Trophoblast cell (in vitro differentiated cells and primary cell): ENCODE data around the gene PBX3.

Source experiments
- DNase-seq, 2 donors: peaks; one replicate each; pipeline ENCODE4 v3.0.0-alpha.2; 2016
- H2AFZ ChIP-seq: 2 replicates; pipeline ENCODE4 v1.6.1; 2013; ENCODE audit warnings: low read length, moderate library complexity, mild to moderate bottlenecking; ENCODE audit not compliant: insufficient read depth, poor library complexity
- H2AK5ac ChIP-seq: 2 replicates; pipeline ENCODE4 v1.6.1; 2013; ENCODE audit warnings: mild to moderate bottlenecking, low read length
- H2BK120ac ChIP-seq: 2 replicates; pipeline ENCODE4 v1.6.1; 2013; ENCODE audit warnings: low read length, mild to moderate bottlenecking, moderate library complexity; ENCODE audit not compliant: insufficient read depth, poor library complexity
- H2BK12ac ChIP-seq: 2 replicates; pipeline ENCODE4 v1.6.1; 2013; ENCODE audit warnings: mild to moderate bottlenecking, low read length, moderate library complexity
- H2BK5ac ChIP-seq: 2 replicates; pipeline ENCODE4 v1.6.1; 2013; ENCODE audit warnings: low read length, low read depth, moderate library complexity, mild to moderate bottlenecking; ENCODE audit not compliant: poor library complexity
- H3K14ac ChIP-seq: 2 replicates; pipeline ENCODE4 v1.6.1; 2013; ENCODE audit warnings: mild to moderate bottlenecking, low read length
- H3K18ac ChIP-seq: 2 replicates; pipeline ENCODE4 v1.6.1; 2013; ENCODE audit warnings: mild to moderate bottlenecking, low read length
- H3K23ac ChIP-seq: 2 replicates; pipeline ENCODE4 v1.6.1; 2013; ENCODE audit warnings: low read length
- H3K27ac ChIP-seq: 2 replicates; pipeline ENCODE4 v1.5.1; 2013; ENCODE audit warnings: low read depth, mild to moderate bottlenecking, inconsistent platforms, low read length, moderate library complexity
- H3K27me3 ChIP-seq: 2 replicates; pipeline ENCODE4 v1.6.1; 2013; ENCODE audit warnings: inconsistent platforms, mild to moderate bottlenecking, low read length, moderate library complexity; ENCODE audit not compliant: insufficient read depth
- H3K36me3 ChIP-seq, 2 experiments: 1 replicate in 1 of 2; 2 replicates in 1 of 2; pipeline ENCODE4 v1.6.1; 2013; ENCODE audit warnings: low read length in 2 of 2, mild to moderate bottlenecking in 2 of 2, moderate library complexity in 1 of 2; ENCODE audit not compliant: insufficient read depth in 2 of 2, control insufficient read depth in 1 of 2
- H3K4ac ChIP-seq: 2 replicates; pipeline ENCODE4 v1.6.1; 2013; ENCODE audit warnings: low read depth, mild to moderate bottlenecking, low read length, moderate library complexity
- H3K4me1 ChIP-seq, 2 experiments: 1 replicate in 1 of 2; 2 replicates in 1 of 2; pipeline ENCODE4 v1.6.1; 2013; ENCODE audit warnings: low read length in 2 of 2, mild to moderate bottlenecking in 2 of 2, moderate library complexity in 1 of 2; ENCODE audit not compliant: insufficient read depth in 2 of 2, control insufficient read depth in 1 of 2
- H3K4me2 ChIP-seq: 2 replicates; pipeline ENCODE4 v1.6.1; 2013; ENCODE audit warnings: inconsistent platforms, mild to moderate bottlenecking, low read length, moderate library complexity
- H3K4me3 ChIP-seq: 2 replicates; pipeline ENCODE4 v1.5.1; 2013; ENCODE audit warnings: mild to moderate bottlenecking, low read depth, low read length, inconsistent platforms
- H3K79me1 ChIP-seq: one replicate; pipeline ENCODE4 v1.6.1; 2013; ENCODE audit warnings: low read length
- H3K79me2 ChIP-seq: 2 replicates; pipeline ENCODE4 v1.6.1; 2013; ENCODE audit warnings: low read length, mild to moderate bottlenecking; ENCODE audit not compliant: control insufficient read depth, insufficient read depth, poor library complexity
- H3K9ac ChIP-seq: 2 replicates; pipeline ENCODE4 v1.6.1; 2013; ENCODE audit warnings: mild to moderate bottlenecking, low read length
- H3K9me3 ChIP-seq: 2 replicates; pipeline ENCODE4 v1.6.1; 2013; ENCODE audit warnings: low read depth, mild to moderate bottlenecking, control low read depth, inconsistent platforms, low read length; ENCODE audit not compliant: insufficient read depth
- H4K12ac ChIP-seq: 2 replicates; pipeline ENCODE4 v1.6.1; 2013; ENCODE audit warnings: low read depth, mild to moderate bottlenecking, low read length, moderate library complexity
- H4K8ac ChIP-seq: 2 replicates; pipeline ENCODE4 v1.6.1; 2013; ENCODE audit warnings: low read depth, mild to moderate bottlenecking, low read length, moderate library complexity
- H4K91ac ChIP-seq: one replicate; pipeline ENCODE4 v1.6.1; 2013; ENCODE audit warnings: low read depth, mild to moderate bottlenecking, low read length, moderate library complexity
- WGBS: extraction: QIAGEN DNeasy Blood & Tissue Kit; methylation state at CpG from one replicate; pipeline ENCODE4 v1.1.7; 2013; ENCODE audit warnings: missing lambda C conversion rate; ENCODE audit not compliant: insufficient read length, insufficient coverage; ENCODE audit errors: extremely low coverage; 5-methylcytosine and 5-hydroxymethylcytosine counted together

The PBX3 gene

DNA sequence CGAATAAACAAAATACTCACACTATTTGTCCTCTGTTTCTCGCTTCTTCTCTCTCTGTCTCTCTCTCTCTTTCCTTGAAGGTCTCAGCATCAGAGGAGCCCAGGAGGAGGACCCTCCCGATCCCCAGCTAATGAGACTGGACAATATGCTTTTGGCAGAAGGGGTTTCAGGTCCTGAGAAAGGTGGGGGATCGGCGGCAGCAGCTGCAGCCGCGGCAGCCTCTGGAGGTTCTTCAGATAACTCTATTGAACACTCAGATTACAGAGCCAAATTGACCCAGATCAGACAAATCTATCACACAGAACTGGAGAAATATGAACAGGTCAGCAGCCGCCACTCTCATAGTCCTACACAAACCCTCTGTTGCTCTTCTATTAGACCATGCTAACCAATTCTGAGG is 168.4 kb downstream of the PBX3 start:
- Histone ChIP-seq H3K9me3 (no peaks in the 10 kb centered on the region), H4K91ac (no peak overlapping the region), H2BK5ac (no peak overlapping the region), H4K8ac (no peak overlapping the region), H3K4me2 (no peak overlapping the region), H2AK5ac (no peak overlapping the region), H3K27ac (no peak overlapping the region), H3K23ac (no peak overlapping the region), H3K14ac (no peak overlapping the region), H3K79me1 (no peaks in the 10 kb centered on the region), H3K27me3 (no peaks in the 10 kb centered on the region), H3K9ac (no peak overlapping the region), H2BK120ac (no peak overlapping the region), H3K79me2 (no peaks in the 10 kb centered on the region), H3K18ac (no peak overlapping the region), H3K4me3 (no peak overlapping the region), H2AFZ (no peak overlapping the region), H3K36me3 (no peaks in the 10 kb centered on the region), H4K12ac (no peak overlapping the region), H2BK12ac (no peak overlapping the region), H3K4ac (no peak overlapping the region), H3K4me1 (no peaks in the 10 kb centered on the region)
- DNase-seq: no peak
- no CpG with 5 or more reads among the region's 8 CpGs for WGBS

DNA sequence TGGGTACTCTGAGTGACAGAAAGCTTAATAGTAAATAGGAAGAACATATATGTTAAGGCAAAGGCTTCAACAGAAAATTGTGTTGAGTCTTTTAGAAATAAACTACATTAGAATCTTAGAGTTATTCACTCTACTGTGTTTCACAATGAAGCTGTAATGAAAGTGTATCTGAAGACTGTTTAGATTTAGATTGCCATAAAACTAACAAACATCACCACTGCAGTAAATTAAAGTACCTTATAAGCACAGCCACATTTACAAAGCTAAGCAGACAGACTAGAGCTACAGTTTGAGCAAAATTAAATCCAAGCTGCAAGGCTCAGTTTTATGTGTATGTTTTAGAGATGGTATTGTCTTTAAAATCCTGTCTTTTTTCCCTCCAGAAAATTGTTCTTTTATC is 172.4 kb downstream of the PBX3 start:
- Histone ChIP-seq H3K9ac (no peak overlapping the region), H3K14ac (no peak overlapping the region), H3K27ac (no peak overlapping the region), H2AFZ (no peak overlapping the region), H3K79me1 (no peaks in the 10 kb centered on the region), H2BK120ac (no peak overlapping the region), H3K18ac (no peak overlapping the region), H4K12ac (no peak overlapping the region), H3K9me3 (no peaks in the 10 kb centered on the region), H3K36me3 (no peaks in the 10 kb centered on the region), H3K4me2 (no peak overlapping the region), H4K91ac (no peak overlapping the region), H3K4me3 (no peak overlapping the region), H3K23ac (no peak overlapping the region), H2AK5ac (no peak overlapping the region), H3K4ac (no peak overlapping the region), H3K27me3 (no peaks in the 10 kb centered on the region), H4K8ac (no peak overlapping the region), H2BK5ac (no peak overlapping the region), H3K4me1 (no peaks in the 10 kb centered on the region), H2BK12ac (no peak overlapping the region), H3K79me2 (no peaks in the 10 kb centered on the region)
- DNase-seq: no peak

DNA sequence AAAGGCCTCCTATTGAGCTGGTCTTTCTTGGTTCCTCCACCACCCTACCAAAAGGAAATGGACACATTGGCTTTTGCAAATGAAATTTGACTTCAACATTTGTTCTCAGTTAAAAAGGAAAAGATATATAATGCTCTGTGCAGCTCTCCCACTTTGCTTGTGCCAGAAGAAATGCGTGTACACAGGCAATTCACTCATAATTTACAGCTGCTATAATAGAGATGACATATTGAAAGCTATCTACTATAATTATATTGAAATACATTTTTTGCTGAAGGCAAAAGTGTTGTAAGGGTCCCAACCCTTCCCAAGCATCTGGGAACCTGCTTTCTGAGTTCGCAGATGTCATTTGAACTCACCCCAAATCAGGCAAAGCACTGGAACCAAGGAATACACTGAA is 173.2 kb downstream of the PBX3 start:
- no peak overlapping the region for H2BK120ac ChIP-seq
- no peak overlapping the region for H3K23ac ChIP-seq
- no peak overlapping the region for H4K8ac ChIP-seq
- no peak overlapping the region for H3K27ac ChIP-seq
- no peak overlapping the region for H2BK12ac ChIP-seq
- no peak for DNase-seq
- no peak overlapping the region for H4K12ac ChIP-seq
- no peak overlapping the region for H2BK5ac ChIP-seq
- no peak overlapping the region for H3K4me2 ChIP-seq
- H3K18ac ChIP-seq: no peak overlapping the region
- H3K4me1 ChIP-seq: no peaks in the 10 kb centered on the region
- H3K79me2 ChIP-seq: no peaks in the 10 kb centered on the region
- no peak overlapping the region for H3K9ac ChIP-seq
- H2AK5ac ChIP-seq: no peak overlapping the region
- no peaks in the 10 kb centered on the region for H3K36me3 ChIP-seq
- no peaks in the 10 kb centered on the region for H3K79me1 ChIP-seq
- H4K91ac ChIP-seq: no peak overlapping the region
- H3K4me3 ChIP-seq: no peak overlapping the region
- WGBS: no CpG with 5 or more reads among the region's 2 CpGs
- H3K4ac ChIP-seq: no peak overlapping the region
- H3K9me3 ChIP-seq: no peaks in the 10 kb centered on the region
- no peaks in the 10 kb centered on the region for H3K27me3 ChIP-seq
- H2AFZ ChIP-seq: no peak overlapping the region
- H3K14ac ChIP-seq: no peak overlapping the region

DNA sequence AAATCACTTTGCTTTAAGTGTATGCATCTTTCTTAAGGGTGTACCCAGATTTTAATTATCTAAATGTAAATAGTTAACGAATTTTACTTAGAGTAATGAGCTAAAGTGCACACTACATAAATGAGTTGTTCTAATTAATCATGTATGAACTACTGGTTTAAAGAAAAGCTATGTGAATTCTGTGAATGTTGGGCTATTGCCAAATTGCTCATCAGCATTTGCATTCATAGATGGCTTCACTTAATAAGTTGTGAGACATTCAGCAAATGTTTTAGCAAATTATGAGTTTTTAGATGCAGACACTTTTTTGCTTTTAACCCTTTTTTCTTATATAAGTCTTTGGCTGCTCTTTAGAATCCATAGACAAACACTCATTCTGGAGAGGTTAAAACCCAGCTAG is 175.7 kb downstream of the PBX3 start:
- no peak overlapping the region for H3K4me2 ChIP-seq
- no peak overlapping the region for H3K9ac ChIP-seq
- H3K4ac ChIP-seq: no peak overlapping the region
- H4K8ac ChIP-seq: no peak overlapping the region
- H2BK5ac ChIP-seq: no peak overlapping the region
- H3K79me2 ChIP-seq: no peaks in the 10 kb centered on the region
- no peak overlapping the region for H3K4me3 ChIP-seq
- H3K23ac ChIP-seq: no peak overlapping the region
- no CpG with 5 or more reads among the region's 1 CpG for WGBS
- H3K27me3 ChIP-seq: no peaks in the 10 kb centered on the region
- H3K36me3 ChIP-seq: no peaks in the 10 kb centered on the region
- H3K14ac ChIP-seq: no peak overlapping the region
- H2AFZ ChIP-seq: no peak overlapping the region
- DNase-seq: no peak
- H3K27ac ChIP-seq: no peak overlapping the region
- no peaks in the 10 kb centered on the region for H3K4me1 ChIP-seq
- H3K79me1 ChIP-seq: no peaks in the 10 kb centered on the region
- H3K18ac ChIP-seq: no peak overlapping the region
- H2BK12ac ChIP-seq: no peak overlapping the region
- H4K12ac ChIP-seq: no peak overlapping the region
- no peak overlapping the region for H2BK120ac ChIP-seq
- H4K91ac ChIP-seq: no peak overlapping the region
- no peak overlapping the region for H2AK5ac ChIP-seq
- H3K9me3 ChIP-seq: no peaks in the 10 kb centered on the region

DNA sequence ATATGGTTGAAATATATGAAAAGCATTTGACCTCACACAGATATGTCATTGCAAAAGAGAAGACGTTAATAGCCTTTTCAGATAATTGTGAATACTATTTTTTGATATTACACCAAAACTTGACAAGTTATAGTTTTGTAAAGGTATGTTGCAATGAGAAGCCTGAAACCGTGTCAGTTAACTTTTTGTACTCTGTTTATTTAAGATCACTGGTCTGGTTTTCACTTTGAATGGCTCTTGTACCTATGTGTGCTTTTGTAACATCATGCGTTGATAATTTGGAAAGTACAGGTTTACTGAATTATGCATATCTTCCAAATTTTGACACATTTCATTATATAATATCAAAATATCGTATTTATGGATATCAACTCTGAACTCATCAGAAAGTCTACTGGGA is 177.2 kb downstream of the PBX3 start:
- Histone ChIP-seq H3K18ac (no peak overlapping the region), H2AK5ac (no peak overlapping the region), H3K23ac (no peak overlapping the region), H3K27ac (no peak overlapping the region), H3K14ac (no peak overlapping the region), H3K79me1 (no peaks in the 10 kb centered on the region), H2BK120ac (no peak overlapping the region), H3K4me1 (no peaks in the 10 kb centered on the region), H3K4me2 (no peak overlapping the region), H3K9me3 (no peaks in the 10 kb centered on the region), H4K91ac (no peak overlapping the region), H3K4ac (no peak overlapping the region), H3K27me3 (no peaks in the 10 kb centered on the region), H2BK12ac (no peak overlapping the region), H3K36me3 (no peaks in the 10 kb centered on the region), H3K4me3 (no peak overlapping the region), H2BK5ac (no peak overlapping the region), H3K79me2 (no peaks in the 10 kb centered on the region), H4K12ac (no peak overlapping the region), H3K9ac (no peak overlapping the region), H2AFZ (no peak overlapping the region), H4K8ac (no peak overlapping the region)
- no peak for DNase-seq
- no CpG with 5 or more reads among the region's 4 CpGs for whole genome bisulfite sequencing
